HEK293 (cell line): ENCODE measurements around the gene TRABD.

Source experiments
- CTCF ChIA-PET: fragments of 350-600 bp; formaldehyde crosslinking; extraction: SDS; loops from one replicate; lab custom pipeline; 2021; ENCODE audit warnings: antibody characterized with exemption; lab: Yijun Ruan, JAX
- POLR2A ChIA-PET: fragments of 300-600 bp; formaldehyde crosslinking; extraction: SDS; loops from one replicate; lab custom pipeline; 2020; ENCODE audit warnings: antibody characterized with exemption, inconsistent platforms; lab: Yijun Ruan, JAX
- H3K27ac ChIP-seq: fragments of 200-500 bp; sonication (Bioruptor generic); 2 replicates; pipeline ENCODE4 v1.5.1; 2014; ENCODE audit warnings: low read depth, low read length, control low read depth, inconsistent platforms; ENCODE audit errors: extremely low read depth
- H3K36me3 ChIP-seq, 2 experiments: fragments of 200-500 bp in 1 of 2; sonication (Bioruptor generic) in 1 of 2; 1 replicate in 1 of 2; 2 replicates in 1 of 2; pipeline ENCODE4 v1.5.1; 2014 to 2017; ENCODE audit warnings: inconsistent platforms in 2 of 2, low read length in 2 of 2; ENCODE audit not compliant: control insufficient read depth in 2 of 2, insufficient read depth in 1 of 2
- H3K4me1 ChIP-seq: fragments of 200-500 bp; sonication (Bioruptor generic); 2 replicates; pipeline ENCODE4 v1.5.1; 2014; ENCODE audit warnings: mild to moderate bottlenecking, low read length, inconsistent platforms; ENCODE audit not compliant: control insufficient read depth, insufficient read depth
- H3K4me3 ChIP-seq: 2 replicates; pipeline ENCODE4 v1.5.1; 2011; ENCODE audit warnings: low read depth, mild to moderate bottlenecking, control low read depth, low read length, moderate library complexity
- H3K9me3 ChIP-seq: fragments of 200-500 bp; sonication (Bioruptor generic); 2 replicates; pipeline ENCODE4 v1.5.1; 2014; ENCODE audit warnings: low read depth, low read length, inconsistent platforms; ENCODE audit not compliant: control insufficient read depth, insufficient read depth
- EGR2 ChIP-seq: fragments of 450-650 bp; formaldehyde crosslinking; IDR thresholded peaks from 2 replicates; pipeline ENCODE4 v1.5.1; 2016; ENCODE audit warnings: low read depth, missing biosample characterization, missing genetic modification characterization
- KLF8 ChIP-seq: fragments of 450-650 bp; formaldehyde crosslinking; IDR thresholded peaks from 2 replicates; pipeline ENCODE4 v1.5.1; 2016; ENCODE audit warnings: missing biosample characterization, missing genetic modification characterization
- MEIS1 ChIP-seq: sonication (generic); formaldehyde crosslinking; IDR thresholded peaks from 2 replicates; pipeline ENCODE4 v1.8.1; 2022; ENCODE audit warnings: missing genetic modification reagents, mild to moderate bottlenecking, borderline replicate concordance
- MZF1 ChIP-seq: fragments of 450-650 bp; formaldehyde crosslinking; IDR thresholded peaks from 2 replicates; pipeline ENCODE4 v1.5.1; 2017; ENCODE audit warnings: missing biosample characterization, missing genetic modification characterization, borderline replicate concordance
- PRDM4 ChIP-seq: fragments of 450-650 bp; formaldehyde crosslinking; IDR thresholded peaks from 2 replicates; pipeline ENCODE4 v1.5.1; 2017; ENCODE audit warnings: missing biosample characterization, missing genetic modification characterization
- ZBTB1 ChIP-seq: fragments of 450-650 bp; formaldehyde crosslinking; IDR thresholded peaks from 2 replicates; pipeline ENCODE4 v1.5.1; 2016; ENCODE audit warnings: missing biosample characterization, missing genetic modification characterization
- ZFP69B ChIP-seq: fragments of 450-650 bp; formaldehyde crosslinking; IDR thresholded peaks from 2 replicates; pipeline ENCODE4 v1.5.1; 2016; ENCODE audit warnings: missing biosample characterization, missing genetic modification characterization
- ZIC2 ChIP-seq: fragments of 450-650 bp; formaldehyde crosslinking; IDR thresholded peaks from 2 replicates; pipeline ENCODE4 v1.5.1; 2016; ENCODE audit warnings: missing biosample characterization, missing genetic modification characterization
- ZNF10 ChIP-seq: fragments of 450-650 bp; formaldehyde crosslinking; IDR thresholded peaks from 2 replicates; pipeline ENCODE4 v1.5.1; 2017; ENCODE audit warnings: missing biosample characterization, missing genetic modification characterization
- ZNF138 ChIP-seq: fragments of 450-650 bp; formaldehyde crosslinking; IDR thresholded peaks from 2 replicates; pipeline ENCODE4 v1.5.1; 2016; ENCODE audit warnings: missing biosample characterization, missing genetic modification characterization, borderline replicate concordance
- ZNF140 ChIP-seq: fragments of 450-650 bp; formaldehyde crosslinking; IDR thresholded peaks from 2 replicates; pipeline ENCODE4 v1.5.1; 2016; ENCODE audit warnings: missing biosample characterization, missing genetic modification characterization
- ZNF174 ChIP-seq: fragments of 450-650 bp; formaldehyde crosslinking; IDR thresholded peaks from 2 replicates; pipeline ENCODE4 v1.5.0; 2017; ENCODE audit warnings: missing biosample characterization, mild to moderate bottlenecking, missing genetic modification characterization
- ZNF248 ChIP-seq: fragments of 450-650 bp; formaldehyde crosslinking; IDR thresholded peaks from 2 replicates; pipeline ENCODE4 v1.5.1; 2017; ENCODE audit warnings: missing biosample characterization, missing genetic modification characterization
- ZNF350 ChIP-seq: fragments of 450-650 bp; formaldehyde crosslinking; IDR thresholded peaks from 2 replicates; pipeline ENCODE4 v1.5.0; 2017; ENCODE audit warnings: missing biosample characterization, mild to moderate bottlenecking, missing genetic modification characterization
- ZNF518A ChIP-seq: fragments of 450-650 bp; formaldehyde crosslinking; conservative IDR thresholded peaks from 2 replicates; pipeline ENCODE4 v1.5.1; 2016; ENCODE audit warnings: low read depth, missing biosample characterization, missing genetic modification characterization
- ZNF560 ChIP-seq: fragments of 450-650 bp; formaldehyde crosslinking; IDR thresholded peaks from 2 replicates; pipeline ENCODE4 v1.5.1; 2017; ENCODE audit warnings: missing biosample characterization, missing genetic modification characterization, borderline replicate concordance
- ZNF626 ChIP-seq: fragments of 450-650 bp; sonication (Bioruptor Pico); formaldehyde crosslinking; IDR thresholded peaks from 2 replicates; pipeline ENCODE4 v1.5.1; 2018; ENCODE audit warnings: missing biosample characterization, missing genetic modification characterization, inconsistent platforms
- ZNF701 ChIP-seq: fragments of 450-650 bp; formaldehyde crosslinking; IDR thresholded peaks from 2 replicates; pipeline ENCODE4 v1.5.1; 2016; ENCODE audit warnings: missing biosample characterization, missing genetic modification characterization
- ZNF837 ChIP-seq: fragments of 450-650 bp; formaldehyde crosslinking; IDR thresholded peaks from 2 replicates; pipeline ENCODE4 v1.5.1; 2016; ENCODE audit warnings: missing biosample characterization, missing genetic modification characterization
- TF ChIP-seq, protein P1 (sequence below): fragments of 450-650 bp; formaldehyde crosslinking; IDR thresholded peaks from 2 replicates; pipeline ENCODE4 v1.5.1; 2017; ENCODE audit warnings: missing biosample characterization, mild to moderate bottlenecking, missing genetic modification characterization, moderate library complexity
- TF ChIP-seq, protein P2 (sequence below): fragments of 450-650 bp; formaldehyde crosslinking; IDR thresholded peaks from 2 replicates; pipeline ENCODE4 v1.5.1; 2016; ENCODE audit warnings: missing biosample characterization, missing genetic modification characterization
- TF ChIP-seq, protein P3 (sequence below): fragments of 450-650 bp; formaldehyde crosslinking; IDR thresholded peaks from 2 replicates; pipeline ENCODE4 v1.5.1; 2016; ENCODE audit warnings: missing biosample characterization, missing genetic modification characterization

TRABD gene

DNA sequence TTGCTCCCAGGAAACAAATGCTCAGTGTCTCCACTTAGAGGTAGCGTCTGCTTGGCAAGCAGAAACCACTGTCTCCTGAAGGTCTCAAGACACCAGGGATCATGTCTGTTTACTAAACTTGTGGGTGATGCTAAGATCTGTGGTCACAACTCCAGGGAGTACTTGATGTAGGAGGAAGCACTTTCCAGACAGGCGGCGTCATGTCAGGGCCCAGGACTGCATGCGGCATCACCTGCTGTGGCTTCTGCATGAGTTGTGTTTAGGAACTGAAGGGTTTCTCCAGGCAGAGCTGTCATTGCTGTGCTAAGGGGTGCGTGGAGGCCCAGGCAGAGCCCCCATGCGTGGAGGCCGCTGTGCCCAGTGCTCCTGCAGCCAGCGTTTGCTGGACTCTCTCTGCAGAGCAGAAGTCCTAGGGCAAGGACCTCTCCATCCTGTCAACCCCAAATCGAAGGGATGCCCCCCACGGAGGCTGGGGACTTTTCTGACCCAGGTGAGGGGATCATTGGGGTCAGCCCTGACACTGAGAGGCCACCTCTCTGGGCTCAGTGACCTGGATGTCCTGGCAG, 23.2 kb upstream of the TRABD start:
- ChIA-PET CTCF (no interaction called here), POLR2A (no interaction called here)
- Histone ChIP-seq H3K4me1 (no peaks in the 10 kb centered on the region), H3K27ac (no peak overlapping the region), H3K9me3 (no peaks in the 10 kb centered on the region), H3K36me3 (no peaks in the 10 kb centered on the region), H3K4me3 (no peak overlapping the region)
- TF ChIP-seq ZBTB1 (tag by site-specific recombination), result no peak
- TF ChIP-seq ZIC2 (tag by site-specific recombination), result peak; percentile 61

- no peaks in the 10 kb centered on the region for H3K9me3 ChIP-seq
- H3K27ac ChIP-seq, result no peak overlapping the region
- CTCF ChIA-PET, result no interaction called here
- POLR2A ChIA-PET, result no interaction called here
- H3K4me1 ChIP-seq, result no peaks in the 10 kb centered on the region
- H3K36me3 ChIP-seq, result no peaks in the 10 kb centered on the region
- TF ChIP-seq ZNF138 (tag by site-specific recombination) (no peak), ZNF140 (tag by site-specific recombination) (no peak), EGR2 (no peak), ZNF518A (tag by site-specific recombination) (no peak), KLF8 (tag by site-specific recombination) (no peak), ZNF626 (tag by site-specific recombination) (no peak), ZNF174 (tag by site-specific recombination) (no peak), MEIS1 (CRISPR knock-in tag) (no peak), PRDM4 (tag by site-specific recombination) (no peak), ZFP69B (tag by site-specific recombination) (no peak), MZF1 (no peak), ZNF350 (tag by site-specific recombination) (no peak), ZNF560 (no peak), ZNF701 (tag by site-specific recombination) (no peak), ZNF10 (tag by site-specific recombination) (no peak), ZNF248 (tag by site-specific recombination) (no peak), ZNF837 (no peak)
- TF ChIP-seq, protein P1, sequence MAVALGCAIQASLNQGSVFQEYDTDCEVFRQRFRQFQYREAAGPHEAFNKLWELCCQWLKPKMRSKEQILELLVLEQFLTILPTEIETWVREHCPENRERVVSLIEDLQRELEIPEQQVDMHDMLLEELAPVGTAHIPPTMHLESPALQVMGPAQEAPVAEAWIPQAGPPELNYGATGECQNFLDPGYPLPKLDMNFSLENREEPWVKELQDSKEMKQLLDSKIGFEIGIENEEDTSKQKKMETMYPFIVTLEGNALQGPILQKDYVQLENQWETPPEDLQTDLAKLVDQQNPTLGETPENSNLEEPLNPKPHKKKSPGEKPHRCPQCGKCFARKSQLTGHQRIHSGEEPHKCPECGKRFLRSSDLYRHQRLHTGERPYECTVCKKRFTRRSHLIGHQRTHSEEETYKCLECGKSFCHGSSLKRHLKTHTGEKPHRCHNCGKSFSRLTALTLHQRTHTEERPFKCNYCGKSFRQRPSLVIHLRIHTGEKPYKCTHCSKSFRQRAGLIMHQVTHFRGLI (tag by site-specific recombination), result no peak
- TF ChIP-seq, protein P2, sequence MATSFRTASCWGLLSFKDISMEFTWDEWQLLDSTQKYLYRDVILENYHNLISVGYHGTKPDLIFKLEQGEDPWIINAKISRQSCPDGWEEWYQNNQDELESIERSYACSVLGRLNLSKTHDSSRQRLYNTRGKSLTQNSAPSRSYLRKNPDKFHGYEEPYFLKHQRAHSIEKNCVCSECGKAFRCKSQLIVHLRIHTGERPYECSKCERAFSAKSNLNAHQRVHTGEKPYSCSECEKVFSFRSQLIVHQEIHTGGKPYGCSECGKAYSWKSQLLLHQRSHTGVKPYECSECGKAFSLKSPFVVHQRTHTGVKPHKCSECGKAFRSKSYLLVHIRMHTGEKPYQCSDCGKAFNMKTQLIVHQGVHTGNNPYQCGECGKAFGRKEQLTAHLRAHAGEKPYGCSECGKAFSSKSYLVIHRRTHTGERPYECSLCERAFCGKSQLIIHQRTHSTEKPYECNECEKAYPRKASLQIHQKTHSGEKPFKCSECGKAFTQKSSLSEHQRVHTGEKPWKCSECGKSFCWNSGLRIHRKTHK (tag by site-specific recombination), result no peak
- TF ChIP-seq, protein P3, sequence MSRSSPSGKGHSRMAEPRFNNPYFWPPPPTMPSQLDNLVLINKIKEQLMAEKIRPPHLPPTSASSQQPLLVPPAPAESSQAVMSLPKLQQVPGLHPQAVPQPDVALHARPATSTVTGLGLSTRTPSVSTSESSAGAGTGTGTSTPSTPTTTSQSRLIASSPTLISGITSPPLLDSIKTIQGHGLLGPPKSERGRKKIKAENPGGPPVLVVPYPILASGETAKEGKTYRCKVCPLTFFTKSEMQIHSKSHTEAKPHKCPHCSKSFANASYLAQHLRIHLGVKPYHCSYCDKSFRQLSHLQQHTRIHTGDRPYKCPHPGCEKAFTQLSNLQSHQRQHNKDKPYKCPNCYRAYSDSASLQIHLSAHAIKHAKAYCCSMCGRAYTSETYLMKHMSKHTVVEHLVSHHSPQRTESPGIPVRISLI (tag by site-specific recombination), result no peak
- H3K4me3 ChIP-seq, result no peak overlapping the region
Measured at GRCh38 chr22:50165436-50166123, 20.1 kb upstream of the TRABD start.
